HG03108 (cell line): ENCODE data around the gene TOP3B.
"Not testable (repeated sequence)": the region's sequence is repeated elsewhere in the genome, so short reads cannot be mapped to it uniquely, and the experiment has no call there.

Experiments
- ATAC-seq: cut with Tn5 transposase; IDR thresholded peaks from one replicate; pipeline ENCODE4 v1.9.1; 2021; ENCODE audit warnings: moderate library complexity; ENCODE audit not compliant: unreplicated experiment

TOP3B gene

DNA sequence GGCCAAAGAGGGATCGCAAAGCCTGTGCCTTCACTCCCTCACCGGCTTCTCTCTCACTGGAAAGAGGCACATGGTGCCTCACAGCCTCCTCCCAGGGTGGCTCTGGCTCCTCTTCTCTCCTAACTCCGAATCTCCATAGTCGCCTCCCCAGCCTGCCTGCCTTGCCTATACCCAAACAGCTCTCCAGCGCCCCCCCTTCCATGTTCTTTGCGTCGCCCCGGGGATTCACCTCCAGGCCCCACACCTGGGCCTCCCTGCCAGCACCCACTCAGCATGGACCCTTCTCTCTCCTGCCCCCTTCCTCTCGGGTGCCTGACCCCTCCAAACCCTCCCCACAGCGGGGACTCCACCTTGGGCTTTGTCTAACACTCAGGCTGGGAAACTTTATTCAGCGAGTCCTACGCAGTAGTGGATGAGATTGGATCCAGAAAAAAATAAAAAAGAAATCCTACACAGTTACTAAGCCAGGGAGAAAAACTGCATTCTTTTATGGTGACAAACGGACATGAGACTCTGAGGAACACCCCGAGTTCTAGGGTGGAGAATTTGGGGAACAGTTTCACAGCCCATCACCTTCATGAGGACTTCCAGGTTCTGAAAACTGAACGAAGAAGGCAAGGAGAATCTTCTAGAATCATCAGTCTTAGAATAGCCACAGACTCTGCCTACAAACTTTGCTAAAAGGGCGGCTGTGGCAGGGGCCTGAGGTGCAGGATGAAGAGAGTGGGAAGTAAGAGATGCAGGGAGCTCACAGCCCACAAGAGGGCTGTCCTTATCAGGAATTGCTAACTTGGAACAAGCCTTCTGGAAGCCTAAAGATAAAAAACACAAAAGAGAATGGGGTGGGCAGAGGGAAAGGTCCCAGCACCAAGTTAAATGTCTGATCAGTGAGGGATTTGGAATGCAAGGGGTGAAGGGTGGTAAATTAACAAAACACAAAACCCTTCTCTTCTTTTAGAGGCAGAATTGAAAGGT lies 35.3 kb downstream of the TOP3B start:
- no peak for ATAC-seq

DNA sequence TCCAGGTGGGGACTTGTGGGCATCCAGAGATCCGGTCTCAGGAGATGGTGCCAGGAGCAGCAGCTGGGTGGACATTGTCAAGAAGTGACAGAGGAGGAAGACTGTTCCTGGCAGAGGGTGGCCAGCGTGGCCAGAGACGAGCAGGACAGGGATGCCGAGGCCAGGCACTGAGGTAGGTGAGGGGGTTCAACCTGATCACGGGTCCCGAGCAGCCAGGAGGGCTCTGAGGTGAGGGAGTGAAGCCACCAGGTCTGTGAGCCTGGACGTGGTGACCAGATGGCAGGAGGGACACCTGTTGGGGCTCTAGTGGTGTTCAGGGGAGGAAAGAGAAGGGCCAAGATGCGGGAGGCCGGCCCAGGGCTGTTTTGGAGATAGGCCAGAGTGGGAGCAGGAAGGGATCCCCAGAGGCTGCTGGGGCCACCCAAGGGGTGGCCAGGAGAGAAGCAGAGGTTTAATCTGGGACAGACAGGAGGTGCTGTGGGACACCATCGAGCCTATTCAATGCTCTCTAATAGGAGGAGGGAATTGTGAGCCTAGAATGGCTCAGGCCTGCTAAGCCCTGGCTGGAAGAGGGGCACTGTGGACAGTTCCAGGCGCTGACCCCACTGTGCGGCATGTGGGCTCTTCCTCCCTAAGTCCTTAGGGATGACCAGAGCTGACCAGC lies 36.2 kb downstream of the TOP3B start:
- ATAC-seq: no peak

DNA sequence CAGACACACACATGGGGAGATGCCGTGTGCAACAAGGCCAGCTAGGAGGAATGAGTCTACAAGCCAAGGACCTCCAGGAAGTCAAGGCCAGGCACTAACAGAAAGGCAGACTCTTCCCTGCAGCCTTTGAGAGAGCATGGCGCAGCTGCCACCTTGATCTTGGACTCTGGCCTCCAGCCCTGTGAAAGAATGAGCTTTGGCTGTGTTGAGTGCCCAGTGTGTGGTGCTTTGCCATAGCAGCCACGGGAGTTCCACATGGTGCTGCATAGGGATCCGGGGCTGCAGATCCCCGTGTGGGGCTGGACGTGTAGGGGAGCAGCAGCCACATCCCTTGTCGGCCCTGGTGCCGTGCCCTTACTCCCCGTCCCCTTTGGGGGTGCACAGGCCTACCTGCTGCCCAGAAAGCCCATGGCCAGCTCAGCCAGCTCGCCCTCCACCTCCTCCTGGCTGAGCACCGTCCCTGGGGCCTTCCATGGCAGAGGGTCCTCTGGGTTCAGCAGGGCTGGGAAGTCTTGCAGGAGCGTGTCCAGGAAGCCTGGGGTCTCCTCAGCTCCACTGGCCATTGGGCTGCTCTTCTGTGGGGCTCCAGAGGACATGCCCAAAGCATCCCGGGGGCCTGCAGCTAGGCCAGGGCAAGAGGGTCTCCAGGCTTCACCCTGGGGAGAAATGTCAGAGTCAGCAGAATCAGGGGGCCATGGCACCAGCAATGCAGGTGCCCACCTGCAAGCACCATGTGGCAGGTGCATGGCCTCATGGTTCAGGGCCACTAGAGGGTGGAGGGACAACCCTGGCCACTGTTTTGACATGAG lies 36.9 kb downstream of the TOP3B start:
- no peak for ATAC-seq

DNA sequence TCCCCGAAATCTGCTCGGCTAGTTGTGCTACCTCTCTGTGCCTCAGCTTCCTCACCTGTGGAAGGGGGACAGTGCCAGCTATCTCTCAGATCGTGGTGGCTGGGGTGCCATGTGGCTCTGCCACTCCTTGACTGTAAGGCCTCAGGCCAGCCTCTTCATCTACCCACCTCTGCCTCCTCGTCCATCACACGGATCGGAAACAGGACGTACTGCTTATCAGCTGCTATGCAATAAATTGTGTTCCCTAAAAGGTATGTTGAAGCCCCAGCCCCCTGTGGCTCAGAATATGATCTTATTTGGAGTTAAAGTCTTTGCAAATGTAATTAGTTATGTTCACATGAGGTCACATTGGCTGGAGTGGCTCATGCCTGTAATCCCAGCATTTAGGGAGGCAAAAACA lies 37.7 kb downstream of the TOP3B start:
- ATAC-seq: no peak

DNA sequence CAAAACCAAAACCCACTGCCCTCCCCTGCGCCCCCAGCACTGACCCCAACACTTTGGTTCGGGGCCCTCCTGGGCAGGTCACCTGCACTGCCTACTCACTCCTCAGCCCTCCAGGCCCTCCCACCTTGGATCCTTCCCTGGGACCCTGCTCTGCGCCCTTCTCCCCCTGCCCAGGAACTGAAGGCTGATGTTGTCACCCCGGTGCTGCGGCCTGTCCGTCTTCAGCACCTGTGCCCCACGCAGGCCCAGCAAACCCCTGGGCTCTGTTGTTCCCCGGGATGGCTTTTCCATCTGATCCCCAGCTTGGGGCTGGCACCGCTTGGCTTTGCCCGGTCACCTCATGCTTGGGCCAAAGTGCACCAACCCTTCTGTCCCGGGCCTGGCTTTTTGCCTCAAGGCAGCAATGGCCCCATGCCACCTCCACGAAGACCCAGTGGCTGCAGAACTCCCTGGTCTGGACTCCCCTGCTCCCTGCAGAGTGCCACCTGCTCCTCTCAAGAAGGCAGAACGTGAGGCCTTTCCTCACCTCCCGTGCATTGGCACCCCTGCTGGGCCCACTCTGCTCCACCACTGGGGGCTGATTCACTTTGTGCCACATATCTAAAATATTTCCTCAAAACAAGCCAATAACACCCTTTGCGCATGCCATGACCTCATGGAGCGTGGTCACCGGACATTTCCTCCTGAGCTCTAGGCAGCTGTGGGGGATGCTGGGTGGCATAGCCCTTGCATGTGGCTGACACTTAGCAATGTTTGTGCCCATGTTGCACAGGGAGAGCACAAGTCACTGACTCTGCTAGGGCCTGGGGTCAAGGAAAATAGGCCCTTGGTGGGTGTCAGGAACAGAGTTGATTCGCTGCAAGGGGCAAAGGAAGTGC lies 38.8 kb downstream of the TOP3B start:
- no peak for ATAC-seq

DNA sequence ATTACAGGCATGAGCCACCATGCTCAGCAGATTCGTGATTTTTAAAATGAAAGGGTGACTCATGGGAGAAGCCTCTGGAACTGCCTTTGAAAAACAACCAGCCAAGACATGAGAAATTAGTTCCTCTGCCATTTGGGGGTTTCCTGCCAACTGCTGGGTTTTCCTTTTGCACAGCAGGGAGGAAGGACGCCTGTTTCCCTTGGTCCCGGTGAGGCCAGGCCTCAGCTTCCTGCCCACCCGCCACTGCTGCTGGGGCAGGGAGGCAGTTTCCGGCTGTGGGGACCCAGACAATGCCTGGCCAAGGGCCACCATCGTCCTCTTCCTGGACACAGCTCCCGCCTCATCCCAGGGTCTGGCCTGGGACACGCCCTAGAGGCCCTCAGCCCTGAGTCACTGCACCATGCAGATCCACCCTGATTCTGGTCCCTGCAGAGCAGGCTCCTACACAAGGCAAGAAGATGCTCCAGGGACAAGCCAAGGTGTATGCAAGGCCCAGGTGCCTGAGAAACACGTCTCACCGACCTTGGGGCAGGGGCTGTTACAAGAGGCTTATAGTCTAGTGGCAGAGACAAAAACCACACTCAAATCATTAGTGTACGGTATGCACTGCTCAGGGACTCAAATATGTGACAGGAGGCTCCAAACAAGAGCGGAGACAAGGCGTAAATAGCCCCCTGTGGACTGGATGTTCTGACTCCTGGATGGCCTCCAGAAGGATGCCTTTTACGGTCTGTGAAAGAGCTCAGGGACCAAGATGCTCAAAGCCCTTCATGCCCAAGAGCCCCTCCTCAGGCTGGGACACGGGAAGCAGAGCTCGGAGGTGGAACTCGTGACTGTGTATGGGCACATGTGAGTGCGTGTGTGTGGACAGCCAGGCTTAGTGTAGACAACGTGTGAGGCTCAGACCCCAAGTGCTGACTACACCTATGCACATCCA lies 39.9 kb downstream of the TOP3B start:
- ATAC-seq: no peak

DNA sequence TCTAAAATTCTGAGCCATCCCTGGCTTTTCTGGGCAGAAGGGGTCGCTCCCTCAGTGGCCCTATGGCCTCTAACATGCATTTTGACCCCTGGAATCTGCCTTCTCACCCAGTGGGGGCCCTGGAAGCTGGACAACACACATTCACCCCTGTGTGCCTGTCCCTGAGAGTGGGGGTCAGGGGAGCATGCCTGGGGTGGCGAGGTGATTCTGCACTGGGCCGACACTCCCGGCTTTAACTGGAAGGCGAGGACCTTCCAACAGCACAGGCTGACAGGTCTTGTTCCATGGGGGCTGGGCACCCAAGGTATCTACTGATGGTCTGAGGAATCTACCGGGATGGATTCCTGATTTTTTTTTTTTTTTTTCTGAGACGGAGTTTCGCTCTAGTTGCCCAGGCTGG lies 40.7 kb downstream of the TOP3B start:
- no peak for ATAC-seq

DNA sequence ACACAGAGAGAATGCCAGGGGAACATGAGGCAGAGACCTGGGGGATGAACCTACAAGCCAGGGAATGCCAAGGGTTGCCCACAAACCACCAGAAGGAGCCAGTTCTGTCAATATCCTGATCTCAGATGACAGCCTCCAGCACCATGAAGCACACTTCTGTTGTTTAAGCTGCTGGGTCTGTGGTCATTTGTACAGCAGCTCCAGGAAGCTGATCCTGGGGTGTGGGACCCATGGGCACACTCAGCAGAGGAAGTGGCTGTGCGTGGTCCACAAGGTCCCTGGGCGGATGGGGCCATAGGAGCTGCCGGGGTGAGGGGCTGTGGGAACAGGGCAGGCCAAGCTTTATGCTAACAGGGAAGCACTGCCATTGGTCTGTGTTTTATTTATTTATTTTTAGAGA lies 42.1 kb downstream of the TOP3B start:
- ATAC-seq: no peak

DNA sequence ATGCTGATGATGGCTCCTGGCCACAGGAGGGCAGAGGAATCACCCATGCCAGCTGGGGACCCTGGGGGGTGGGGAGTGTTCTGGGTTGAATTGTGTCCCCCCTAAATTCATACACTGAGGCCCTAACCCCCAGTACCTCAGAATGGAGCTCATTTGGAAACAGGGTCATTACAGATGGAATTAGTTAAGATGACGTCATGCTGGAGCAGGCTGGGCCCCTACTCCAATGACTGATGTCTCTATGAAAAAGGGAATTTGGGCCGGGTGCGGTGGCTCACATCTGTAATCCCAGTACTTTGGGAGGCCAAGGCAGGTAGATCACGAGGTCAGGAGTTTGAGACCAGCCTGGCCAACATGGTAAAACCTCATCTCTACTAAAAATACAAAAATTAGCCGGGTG lies 42.7 kb downstream of the TOP3B start:
- not testable (repeated sequence) for ATAC-seq

DNA sequence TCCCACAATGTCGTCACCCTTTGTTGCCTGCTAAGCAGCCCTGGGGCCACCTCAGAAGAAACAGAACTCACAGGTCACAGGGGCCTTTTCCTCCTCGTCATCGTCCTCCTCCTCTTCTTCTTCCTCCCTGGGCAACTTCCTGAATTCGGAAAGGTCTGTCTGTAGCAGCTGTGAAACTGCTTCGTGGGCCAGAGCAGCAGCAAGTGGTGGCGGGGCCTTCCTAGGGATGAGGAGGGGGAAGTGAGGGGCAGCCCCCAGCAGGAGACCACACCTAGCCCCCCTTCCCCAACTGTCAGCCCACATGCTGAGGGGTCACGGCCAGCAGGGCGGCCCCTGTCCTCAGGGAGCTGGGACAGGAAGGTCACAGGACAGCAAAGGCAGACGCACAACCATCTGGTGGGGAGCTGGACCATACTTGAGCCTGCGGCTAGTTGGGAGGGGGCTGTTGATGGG lies 43.1 kb downstream of the TOP3B start:
- no peak for ATAC-seq

DNA sequence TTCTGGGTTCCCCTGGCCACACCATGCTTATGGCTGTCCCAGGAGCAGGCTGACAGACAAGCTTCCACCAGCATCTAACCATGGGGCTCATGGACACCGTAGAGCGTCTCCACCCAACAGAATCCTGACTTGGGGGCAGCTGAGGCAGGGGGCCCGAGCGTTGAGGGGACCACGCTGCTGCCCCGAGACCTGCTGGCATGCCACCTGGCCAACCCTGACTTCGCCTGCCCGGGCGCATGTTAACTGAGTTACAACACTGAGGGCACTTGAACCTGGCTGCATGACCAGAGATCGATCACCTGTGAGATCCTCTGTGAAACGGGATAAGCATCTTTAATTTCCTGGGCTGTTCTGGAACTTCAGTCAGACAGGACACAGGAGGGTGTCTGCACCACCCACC lies 43.7 kb downstream of the TOP3B start:
- no peak for ATAC-seq

DNA sequence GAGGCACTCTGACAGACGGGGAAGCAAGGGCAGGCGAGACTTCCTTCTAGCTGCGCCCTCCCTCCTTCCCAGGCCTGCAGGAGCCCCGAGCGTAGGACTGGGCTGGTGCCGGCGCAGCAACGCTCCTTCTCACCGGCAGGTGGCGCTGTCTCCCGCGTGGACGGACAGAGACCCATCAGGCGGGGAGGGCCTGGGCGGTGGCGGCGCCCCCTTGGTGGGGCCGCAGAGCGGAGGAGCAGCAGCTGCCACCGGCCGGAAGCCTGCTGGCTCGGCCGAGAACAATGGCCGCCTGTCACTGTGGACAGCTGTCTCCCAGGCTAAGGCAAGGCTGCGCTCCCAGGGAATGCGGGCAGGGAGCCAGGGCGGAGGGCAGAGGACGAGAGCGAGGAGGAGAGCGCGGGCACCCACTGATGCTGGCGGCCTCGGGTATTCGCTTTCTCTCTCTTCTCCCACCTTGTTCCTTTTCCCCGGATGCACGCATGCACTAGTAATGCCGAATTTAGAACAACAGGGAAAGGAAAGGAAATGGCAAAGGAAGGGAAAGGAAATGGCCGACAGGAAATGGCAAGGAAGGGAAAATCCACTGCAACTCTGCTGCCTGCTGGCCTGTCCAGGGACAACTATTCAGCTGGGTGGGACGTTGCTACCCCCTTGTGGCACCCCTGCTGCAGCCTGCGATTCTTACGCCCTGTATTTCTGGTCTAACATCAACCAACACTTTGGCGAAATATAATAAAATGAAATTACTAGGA lies 44.3 kb downstream of the TOP3B start:
- ATAC-seq: peak; percentile 86

DNA sequence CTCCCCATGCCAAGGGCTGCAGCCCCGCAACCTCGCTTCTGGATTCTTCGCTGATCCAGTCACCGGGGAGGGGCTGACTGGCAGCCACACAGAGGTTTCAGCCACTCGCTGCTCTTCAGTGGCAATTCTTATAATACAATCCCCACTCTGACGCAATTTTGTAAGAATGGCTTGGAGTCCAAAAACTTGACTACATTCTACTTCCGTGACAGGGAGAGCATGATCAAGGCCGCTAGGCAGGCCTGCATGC lies 44.8 kb downstream of the TOP3B start:
- ATAC-seq: no peak

DNA sequence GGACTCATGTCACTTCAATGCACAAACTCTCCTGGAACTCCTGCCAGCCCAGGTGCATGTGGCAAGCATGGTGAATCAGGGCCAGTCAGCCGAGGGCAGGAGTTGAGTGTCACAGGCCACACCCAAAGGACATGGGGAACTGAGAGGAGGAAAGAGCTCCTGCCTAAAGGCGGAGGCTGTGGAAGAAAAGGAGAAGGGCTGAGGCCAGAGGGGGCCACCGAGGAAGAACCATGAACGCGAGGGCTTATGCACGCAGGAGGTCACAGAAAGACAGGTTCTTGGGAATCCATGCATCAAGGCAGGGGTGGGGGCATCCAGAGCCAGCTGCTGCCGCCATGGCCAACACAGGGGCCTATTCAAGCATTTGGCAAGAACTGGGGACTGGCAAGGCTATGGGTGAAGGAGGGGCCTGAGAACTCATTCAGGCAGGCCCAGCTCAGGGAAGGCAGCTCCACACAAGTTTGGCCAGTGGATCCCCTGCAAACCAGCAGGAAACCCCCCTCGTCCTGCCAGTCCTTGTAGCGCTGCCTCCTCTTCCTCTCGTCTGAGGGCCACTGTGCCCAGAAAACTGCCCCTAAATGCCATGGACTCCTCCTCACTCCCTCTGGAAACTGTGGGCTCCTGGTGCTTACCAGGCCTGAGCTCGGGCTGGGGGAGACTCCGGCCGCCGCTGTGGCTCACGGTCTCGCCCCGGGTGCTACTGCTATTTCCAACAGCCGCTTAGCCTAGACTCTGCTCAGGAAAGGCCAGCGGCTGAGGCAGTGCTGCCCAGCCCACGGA lies 45.4 kb downstream of the TOP3B start:
- ATAC-seq: no peak

DNA sequence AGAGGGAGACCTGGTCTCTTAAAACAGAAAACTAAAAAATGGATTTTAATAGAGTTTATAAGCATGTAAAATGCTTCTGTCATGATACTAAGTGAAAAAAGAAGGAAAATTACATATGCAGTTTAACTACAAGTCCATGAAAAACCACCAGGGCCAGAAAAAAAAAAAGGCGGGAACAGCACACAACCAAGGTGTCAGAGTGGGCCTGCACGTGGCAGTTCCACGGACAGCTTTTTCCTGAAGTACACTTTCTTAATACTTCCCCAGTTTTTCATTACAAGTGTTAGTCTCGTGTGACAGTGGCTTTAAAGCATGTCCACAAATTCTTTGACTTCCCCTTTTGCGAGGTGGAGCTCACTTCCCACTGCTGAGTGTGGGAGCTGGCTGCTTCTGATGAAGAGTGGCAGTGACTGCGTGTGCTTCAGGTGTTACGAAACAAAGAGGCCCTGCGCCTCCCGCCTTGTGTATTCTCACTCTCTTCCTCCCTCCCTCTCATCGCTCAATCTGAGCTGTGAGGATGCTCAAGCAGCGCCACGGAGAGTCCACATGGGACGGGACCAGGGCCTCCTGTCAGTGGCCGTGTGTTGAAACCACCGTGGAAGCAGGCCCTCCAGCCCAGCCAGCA lies 46.3 kb downstream of the TOP3B start:
- ATAC-seq: no peak

DNA sequence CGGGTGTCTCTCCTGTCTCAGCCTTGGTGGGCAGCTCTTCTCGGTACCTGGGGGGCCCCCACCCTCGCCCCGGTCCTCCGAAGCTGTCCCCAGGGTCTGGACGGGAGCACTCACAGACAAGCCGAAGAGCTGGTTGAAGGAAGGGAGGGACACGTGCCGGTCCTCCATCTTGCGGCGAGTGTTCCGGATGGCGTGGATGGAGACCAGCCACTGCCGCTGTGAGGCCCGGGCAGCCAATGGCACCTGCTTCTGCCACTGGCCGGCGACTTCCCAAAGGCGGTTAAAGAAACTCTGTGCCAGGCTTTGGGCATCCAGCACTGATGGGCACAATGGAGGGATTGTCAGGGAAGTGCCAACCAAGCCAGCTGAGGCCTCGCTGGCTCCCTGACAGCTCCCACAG lies 48.7 kb downstream of the TOP3B start:
- ATAC-seq: no peak

DNA sequence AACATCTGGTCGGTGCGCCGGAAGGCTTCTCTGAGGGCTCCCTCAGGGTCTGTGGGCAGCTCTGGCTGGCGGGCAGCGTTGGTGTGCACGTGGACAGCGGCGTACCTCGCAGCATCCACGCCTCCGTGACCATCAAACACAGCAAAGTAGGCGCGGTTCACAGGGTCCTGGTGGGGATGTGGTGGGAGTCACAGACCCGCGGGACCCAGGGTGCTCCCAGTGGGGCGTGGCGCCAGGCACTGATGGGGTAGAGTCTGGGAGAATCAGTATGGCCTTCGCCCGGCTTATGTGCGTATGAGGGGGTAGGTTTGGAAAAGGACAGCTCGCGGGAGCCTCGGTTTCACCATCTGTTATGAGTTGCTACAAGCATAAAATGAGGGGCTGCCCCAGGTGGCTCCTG lies 49.2 kb downstream of the TOP3B start:
- no peak for ATAC-seq

DNA sequence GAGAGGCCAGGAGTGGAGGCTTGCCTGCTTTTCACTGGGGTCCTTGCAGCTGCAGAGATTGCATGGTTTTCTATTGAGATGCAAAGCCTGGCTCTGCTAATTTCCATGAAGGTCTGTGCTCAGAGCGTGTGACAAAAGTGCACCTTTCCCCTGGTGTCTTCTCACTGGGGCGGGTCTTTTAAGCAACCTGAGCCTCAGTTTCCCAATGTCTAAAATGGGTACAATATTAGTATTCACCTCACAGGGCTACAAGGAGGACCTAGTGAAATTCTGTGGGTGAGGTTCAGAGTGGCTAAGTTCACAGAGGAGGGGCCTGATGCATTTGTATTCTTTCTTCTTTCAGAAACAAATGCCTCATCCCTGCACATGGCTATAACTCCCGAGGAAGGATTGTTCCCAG lies 50.2 kb downstream of the TOP3B start:
- no peak for ATAC-seq
